Activated CD8-positive, alpha-beta T cell treated with anti-CD3 and anti-CD28 coated beads, Interleukin-2, amount 10 ng/mL, durations not matched to agents 7 days and 5 days (primary cell): ENCODE data around the gene CD200R1L. TPM values are rescaled to one million over a fixed set of nuclear protein-coding genes. Genes with fewer than 3 reads are reported as not detected.
A peak's percentile ranks its signal among the peaks of the same experiment; 100 is the strongest.
"Not testable (repeated sequence)": the region's sequence is repeated elsewhere in the genome, so short reads cannot be mapped to it uniquely, and the experiment has no call there.

Experiments used
- ATAC-seq: fragments of 150-1000 bp; cut with Tn5 transposase; one replicate; pipeline ENCODE4 v1.10.0; 2021; ENCODE audit warnings: moderate library complexity
- CTCF ChIA-PET: fragments of 350-600 bp; sonication (Branson Sonifier 250); formaldehyde crosslinking; loops from one replicate; lab custom pipeline; 2021; ENCODE audit warnings: antibody characterized with exemption; lab: Charles Lee
- POLR2A ChIA-PET: fragments of 350-600 bp; sonication (Branson Sonifier 250); formaldehyde crosslinking; loops from one replicate; lab custom pipeline; 2021; ENCODE audit warnings: antibody characterized with exemption; lab: Charles Lee
- DNase-seq: peaks from one replicate; pipeline ENCODE4 v3.0.0-alpha.2; 2020
- H3K27ac Mint-ChIP-seq: one replicate; pipeline ENCODE4 v1.8.0; 2021; ENCODE audit warnings: mild to moderate bottlenecking, mixed read lengths
- H3K27me3 Mint-ChIP-seq: one replicate; pipeline ENCODE4 v1.8.0; 2021; ENCODE audit warnings: low read depth, mixed read lengths
- H3K36me3 Mint-ChIP-seq: one replicate; pipeline ENCODE4 v1.8.0; 2021; ENCODE audit warnings: low read depth, mixed read lengths
- H3K4me1 Mint-ChIP-seq: one replicate; pipeline ENCODE4 v1.8.0; 2021; ENCODE audit warnings: low read depth, mixed read lengths
- H3K4me3 Mint-ChIP-seq: one replicate; pipeline ENCODE4 v1.8.0; 2021; ENCODE audit warnings: mild to moderate bottlenecking, mixed read lengths
- H3K9me3 Mint-ChIP-seq: one replicate; pipeline ENCODE4 v1.8.0; 2022; ENCODE audit warnings: mixed read lengths; ENCODE audit not compliant: insufficient read depth
- total RNA-seq, 2 experiments: library from RNA; stranded (reverse); gene quantifications; one replicate each; pipeline ENCODE4 v1.2.3, GENCODE V29; 2021

The CD200R1L gene
- total RNA-seq, 2 experiments from 2014 or later = not detected

DNA sequence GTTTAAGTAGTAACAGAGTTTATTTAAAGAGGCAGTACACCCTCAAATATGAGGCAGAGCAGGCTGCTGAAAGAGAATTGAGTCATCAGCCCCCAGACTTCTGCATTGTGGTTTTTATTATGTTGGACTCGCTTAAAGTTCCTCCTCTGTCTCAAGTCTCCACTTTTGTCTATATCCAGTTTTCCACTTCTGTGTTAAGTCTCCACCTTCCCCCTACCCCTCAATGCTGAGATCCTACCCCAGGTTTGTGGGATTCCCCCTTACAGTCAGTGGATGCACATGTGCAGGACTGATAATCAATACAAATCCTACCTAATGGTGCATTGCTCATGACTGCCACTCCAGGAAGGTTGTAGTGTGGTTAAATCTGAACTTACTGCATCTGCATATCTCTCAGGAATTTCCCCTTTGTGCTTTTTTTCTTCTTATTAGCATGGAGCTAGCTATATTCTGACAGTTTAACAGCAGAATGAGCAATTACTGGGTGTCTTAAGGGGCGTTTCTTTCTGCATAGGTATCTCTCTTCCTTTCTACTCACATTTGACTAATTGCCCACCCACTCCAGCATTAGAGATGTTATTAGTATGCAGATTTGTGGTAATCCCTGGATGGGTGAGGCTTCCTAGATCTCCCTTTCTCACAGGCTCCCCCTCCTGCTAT, 11.9 kb upstream of the CD200R1L start:
- peak overlapping the region; percentile 22 for H3K27ac Mint-ChIP-seq
- DNase-seq (no peak), ATAC-seq (peak; percentile 32)
- H3K27me3 Mint-ChIP-seq = no peaks in the 10 kb centered on the region
- H3K36me3 Mint-ChIP-seq = peaks cover 15% of the 10 kb centered on the region
- ChIA-PET CTCF (interaction anchor here (0.6 to 1.5 kb wide), 2 partner anchors 11 to 122 kb away, joined by 3 to 4 read pairs; partner anchors contain the start of gene CD200R1L), POLR2A (no interaction called here)
- peaks cover 26% of the 10 kb centered on the region for H3K9me3 Mint-ChIP-seq
- H3K4me3 Mint-ChIP-seq = no peak overlapping the region
- peaks cover 31% of the 10 kb centered on the region for H3K4me1 Mint-ChIP-seq

- Mint-ChIP-seq H3K4me3 (no peak overlapping the region), H3K36me3 (peaks cover 16% of the 10 kb centered on the region)
- POLR2A ChIA-PET = interaction anchor here (0.8 kb wide), 1 partner anchor 72 kb away, joined by 3 read pairs; no protein-coding TSS in a partner anchor
Measured at GRCh38 chr3:112857526-112857925, 10.9 kb upstream of the CD200R1L start.

DNA sequence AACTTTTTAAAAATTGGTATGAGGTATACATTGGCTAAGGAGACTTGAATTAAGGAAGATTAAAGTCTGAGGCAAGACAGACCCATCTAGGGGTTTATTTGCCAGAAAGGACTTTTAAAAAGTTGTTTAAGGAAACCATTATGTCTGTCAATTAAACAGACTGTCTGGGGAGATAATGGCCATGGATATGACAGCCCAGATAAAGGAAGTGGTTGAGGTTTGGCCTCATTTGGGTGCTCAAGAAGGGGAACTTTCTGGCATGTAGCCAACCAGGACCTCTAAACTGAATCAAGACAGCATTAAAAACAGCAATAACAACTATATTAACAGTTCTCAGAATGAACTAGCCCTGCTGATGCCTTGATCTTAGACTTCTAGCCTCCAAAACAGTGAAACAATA, 9.9 kb upstream of the CD200R1L start:
- ATAC-seq = peak; percentile 60

More at GRCh38 chr3:112857526-112857925, 10.9 kb upstream of the CD200R1L start:
- Mint-ChIP-seq H3K27ac (peak overlapping the region; percentile 26), H3K9me3 (peaks cover 30% of the 10 kb centered on the region), H3K4me1 (peaks cover 31% of the 10 kb centered on the region), H3K27me3 (no peaks in the 10 kb centered on the region)
- CTCF ChIA-PET = interaction anchor here (1.0 to 1.5 kb wide), 3 partner anchors 10 to 214 kb away, joined by 3 to 4 read pairs (median 3); partner anchors contain the start of gene CD200R1L
- ATAC-seq = peak; percentile 52
- DNase-seq = no peak

GRCh38 chr3:112855883-112856282, 9.2 kb upstream of the CD200R1L start:
- CTCF ChIA-PET = interaction anchor here (0.7 to 2.1 kb wide), 6 partner anchors 42 to 274 kb away, joined by 3 to 9 read pairs (median 4); no protein-coding TSS in a partner anchor

More for the DNA sequence above, 9.9 kb upstream of the CD200R1L start:
- peaks cover 40% of the 10 kb centered on the region for H3K9me3 Mint-ChIP-seq
- no peak overlapping the region for H3K27ac Mint-ChIP-seq
- no peaks in the 10 kb centered on the region for H3K27me3 Mint-ChIP-seq
- peak; percentile 64 for DNase-seq
- H3K4me3 Mint-ChIP-seq = no peak overlapping the region
- peaks cover 31% of the 10 kb centered on the region for H3K4me1 Mint-ChIP-seq
- POLR2A ChIA-PET = no interaction called here
- peaks cover 24% of the 10 kb centered on the region for H3K36me3 Mint-ChIP-seq
- CTCF ChIA-PET = no interaction called here

GRCh38 chr3:112855074-112855473, 8.4 kb upstream of the CD200R1L start:
- Mint-ChIP-seq H3K36me3 (peaks cover 37% of the 10 kb centered on the region), H3K9me3 (peaks cover 50% of the 10 kb centered on the region), H3K4me1 (peaks cover 31% of the 10 kb centered on the region)
- DNase-seq, ATAC-seq, H3K27ac Mint-ChIP-seq, POLR2A ChIA-PET, H3K27me3 Mint-ChIP-seq, H3K4me3 Mint-ChIP-seq: not testable (repeated sequence)
- CTCF ChIA-PET = interaction anchor here (0.7 to 2.1 kb wide), 6 partner anchors 41 to 273 kb away, joined by 3 to 9 read pairs (median 4); no protein-coding TSS in a partner anchor

More at GRCh38 chr3:112855883-112856282, 9.2 kb upstream of the CD200R1L start:
- no peak for DNase-seq
- no peak for ATAC-seq
- POLR2A ChIA-PET = no interaction called here
- Mint-ChIP-seq H3K27ac (no peak overlapping the region), H3K4me3 (no peak overlapping the region), H3K27me3 (no peaks in the 10 kb centered on the region), H3K4me1 (peaks cover 31% of the 10 kb centered on the region), H3K36me3 (peaks cover 29% of the 10 kb centered on the region), H3K9me3 (peaks cover 44% of the 10 kb centered on the region)

DNA sequence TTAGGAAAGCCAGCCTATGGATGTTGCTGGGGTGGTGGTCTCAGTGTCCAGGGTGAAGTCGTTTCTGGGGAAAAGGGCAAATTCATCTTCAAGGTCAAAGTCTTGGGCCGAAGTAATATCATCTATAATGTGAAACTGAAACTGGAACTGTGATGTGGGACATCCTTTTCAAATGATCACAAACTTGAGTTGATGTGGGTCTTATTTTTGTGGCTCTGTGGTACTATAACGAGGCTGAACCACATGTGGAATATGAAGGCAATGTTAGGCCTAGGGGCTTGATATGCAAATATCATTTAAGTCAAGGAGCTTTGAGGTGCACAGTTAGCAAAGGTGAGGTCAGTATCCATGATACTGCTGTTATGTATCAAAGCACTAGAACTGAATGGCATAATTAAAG, 1.5 kb upstream of the CD200R1L start:
- CTCF ChIA-PET = interaction anchor here (1.0 to 2.3 kb wide), 3 partner anchors 32 to 131 kb away, joined by 3 to 14 read pairs (median 3); no protein-coding TSS in a partner anchor
- DNase-seq = peak; percentile 51
- Mint-ChIP-seq H3K36me3 (peaks cover 57% of the 10 kb centered on the region), H3K4me3 (peak overlapping the region; percentile 53), H3K9me3 (peaks cover 46% of the 10 kb centered on the region), H3K27ac (peak overlapping the region; percentile 95), H3K27me3 (no peaks in the 10 kb centered on the region), H3K4me1 (peaks cover 46% of the 10 kb centered on the region)
- peak; percentile 75 for ATAC-seq
- POLR2A ChIA-PET = interaction anchor here (0.6 to 1.1 kb wide), 2 partner anchors 126 to 142 kb away, joined by 4 to 9 read pairs; partner anchors contain the start of gene GTPBP8

DNA sequence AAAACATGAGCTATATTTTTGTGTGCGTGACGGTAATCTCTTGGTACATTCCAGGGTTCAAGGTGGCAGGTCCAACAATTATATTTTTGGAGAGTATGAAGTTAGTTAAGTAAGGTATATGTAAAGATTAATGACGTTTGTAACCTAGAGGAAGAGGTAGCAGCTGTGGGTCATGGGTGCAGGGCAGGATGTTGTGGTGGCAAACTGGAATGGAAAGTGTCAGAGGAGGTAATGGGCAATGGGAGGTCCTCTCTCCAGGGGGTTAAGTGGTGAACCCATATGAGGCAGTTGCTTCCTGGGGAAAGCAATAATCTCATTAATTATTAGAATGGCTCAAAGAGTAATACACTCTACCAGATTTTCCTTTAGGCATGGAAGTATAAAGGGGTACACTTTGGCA, 1.0 kb upstream of the CD200R1L start:
- ChIA-PET POLR2A (no interaction called here), CTCF (interaction anchor here (0.7 to 2.3 kb wide), 7 partner anchors 10 to 266 kb away, joined by 3 to 14 read pairs (median 3); partner anchors contain the start of gene CD200R1)
- H3K4me3 Mint-ChIP-seq = peak overlapping the region; percentile 53
- H3K27me3 Mint-ChIP-seq = no peaks in the 10 kb centered on the region
- peaks cover 60% of the 10 kb centered on the region for H3K36me3 Mint-ChIP-seq
- peak overlapping the region; percentile 95 for H3K27ac Mint-ChIP-seq
- peaks cover 50% of the 10 kb centered on the region for H3K9me3 Mint-ChIP-seq
- DNase-seq = peak; percentile 83
- peak; percentile 86 for ATAC-seq
- peaks cover 46% of the 10 kb centered on the region for H3K4me1 Mint-ChIP-seq

- ChIA-PET CTCF (interaction anchor here (0.7 kb wide), 1 partner anchor 111 kb away, joined by 4 read pairs; no protein-coding TSS in a partner anchor), POLR2A (no interaction called here)
- Mint-ChIP-seq H3K9me3 (peaks cover 32% of the 10 kb centered on the region), H3K36me3 (peaks cover 45% of the 10 kb centered on the region), H3K4me3 (no peak overlapping the region), H3K27me3 (no peaks in the 10 kb centered on the region), H3K4me1 (peaks cover 46% of the 10 kb centered on the region), H3K27ac (no peak overlapping the region)
- no peak for DNase-seq
- no peak for ATAC-seq
Measured at GRCh38 chr3:112845772-112846171, 892 bp downstream of the CD200R1L start.

DNA sequence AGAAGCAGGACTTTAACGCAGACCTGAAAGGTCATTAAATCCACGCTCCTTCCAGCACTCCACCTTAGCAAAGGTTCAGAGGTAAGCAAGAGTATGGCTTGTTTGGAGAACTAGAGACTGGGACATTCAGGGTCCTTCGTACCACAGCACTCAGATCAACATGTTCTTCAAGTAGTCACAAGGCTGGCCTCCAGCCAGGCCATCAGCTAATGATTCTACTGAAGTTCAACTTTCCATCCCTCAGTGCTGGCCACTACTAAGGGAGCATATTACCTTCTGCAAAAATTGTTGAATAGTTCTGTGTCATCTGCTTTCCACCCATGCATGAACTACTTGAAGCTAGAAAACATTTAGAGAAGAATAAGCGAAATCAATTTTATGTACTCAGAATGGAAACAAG, 17.6 kb downstream of the CD200R1L start:
- ATAC-seq (no peak), DNase-seq (no peak)
- CTCF ChIA-PET = interaction anchor here (1.4 kb wide), 1 partner anchor 94 kb away, joined by 5 read pairs; no protein-coding TSS in a partner anchor
- no peaks in the 10 kb centered on the region for H3K4me1 Mint-ChIP-seq
- no peaks in the 10 kb centered on the region for H3K9me3 Mint-ChIP-seq
- POLR2A ChIA-PET = no interaction called here
- no peaks in the 10 kb centered on the region for H3K27me3 Mint-ChIP-seq
- no peaks in the 10 kb centered on the region for H3K36me3 Mint-ChIP-seq
- no peak overlapping the region for H3K4me3 Mint-ChIP-seq
- H3K27ac Mint-ChIP-seq = no peak overlapping the region

DNA sequence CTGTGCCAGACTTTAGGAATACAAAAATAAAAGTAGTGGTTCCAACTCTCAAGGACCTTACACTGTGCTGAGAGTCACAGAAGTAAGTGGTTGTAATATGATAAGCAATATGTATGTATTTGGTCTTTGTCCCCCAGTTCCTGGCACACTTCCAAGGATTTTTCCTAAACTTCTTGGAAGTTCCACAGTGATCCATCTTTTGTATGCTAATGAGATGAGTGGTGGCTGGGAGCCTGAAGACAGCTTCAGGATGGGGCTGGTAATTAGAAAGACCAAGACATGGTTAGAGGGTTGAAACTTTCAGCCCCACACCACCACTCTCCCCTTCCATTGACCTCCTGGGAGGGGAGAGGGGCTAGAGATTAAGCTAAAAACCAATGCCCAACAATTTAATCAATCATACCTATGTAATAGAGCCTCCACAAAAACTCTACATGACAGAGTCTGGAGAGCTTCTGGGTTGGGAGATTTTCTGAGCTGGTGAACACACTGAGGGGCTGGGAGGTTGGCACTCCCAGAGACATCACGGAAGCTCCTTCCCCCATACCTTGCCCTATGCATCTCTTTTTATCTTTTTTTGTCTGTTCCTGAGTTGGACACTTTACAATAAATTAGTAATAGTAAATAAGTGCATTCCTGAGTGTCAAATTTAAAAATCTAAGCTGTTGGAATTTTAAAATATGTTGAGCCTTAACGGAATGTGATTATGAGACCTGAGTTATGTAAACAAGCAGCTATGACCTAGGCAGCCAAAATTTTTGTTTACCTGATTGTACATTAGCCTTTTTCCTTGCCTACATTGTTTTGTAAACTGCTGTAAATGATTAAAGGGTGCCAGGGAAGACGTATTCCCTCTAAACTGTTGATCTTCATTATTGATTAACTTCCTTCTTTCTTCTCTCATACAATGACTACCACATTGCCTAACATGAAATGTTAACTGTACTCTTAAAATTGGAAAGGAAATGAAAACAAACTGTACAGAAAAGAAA, 24.3 kb downstream of the CD200R1L start:
- ATAC-seq (no peak), DNase-seq (no peak)
- H3K27ac Mint-ChIP-seq = no peak overlapping the region
- no peaks in the 10 kb centered on the region for H3K9me3 Mint-ChIP-seq
- H3K27me3 Mint-ChIP-seq = peaks cover 4% of the 10 kb centered on the region
- ChIA-PET POLR2A (no interaction called here), CTCF (interaction anchor here (0.7 to 2.0 kb wide), 3 partner anchors 19 to 180 kb away, joined by 3 to 4 read pairs (median 3); no protein-coding TSS in a partner anchor)
- H3K4me3 Mint-ChIP-seq = no peak overlapping the region
- H3K36me3 Mint-ChIP-seq = no peaks in the 10 kb centered on the region
- no peaks in the 10 kb centered on the region for H3K4me1 Mint-ChIP-seq

DNA sequence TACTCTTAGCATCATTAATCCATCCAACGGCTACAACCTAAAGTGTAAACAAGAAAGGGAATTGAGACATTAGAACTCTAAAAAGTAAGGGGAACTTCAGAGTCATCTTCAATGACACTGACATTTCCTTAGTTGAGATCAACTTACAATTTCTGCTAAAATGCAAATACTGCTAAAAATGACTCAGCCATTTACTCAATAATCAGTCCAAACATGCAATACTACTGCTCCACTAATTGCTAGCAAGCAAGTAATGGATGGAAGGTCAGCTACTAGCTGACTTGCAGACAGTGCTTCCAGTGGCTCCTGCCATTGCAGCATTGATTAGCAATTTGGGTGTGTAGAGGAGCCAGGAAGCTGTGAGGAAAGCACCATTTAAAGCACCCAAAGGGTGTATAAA, 28.4 kb downstream of the CD200R1L start:
- CTCF ChIA-PET = interaction anchor here (0.9 kb wide), 1 partner anchor 83 kb away, joined by 3 read pairs; no protein-coding TSS in a partner anchor
- DNase-seq = no peak
- POLR2A ChIA-PET = no interaction called here
- no peak for ATAC-seq
- no peak overlapping the region for H3K4me3 Mint-ChIP-seq
- H3K27ac Mint-ChIP-seq = no peak overlapping the region
- no peaks in the 10 kb centered on the region for H3K36me3 Mint-ChIP-seq
- peaks cover 9% of the 10 kb centered on the region for H3K4me1 Mint-ChIP-seq
- peaks cover 6% of the 10 kb centered on the region for H3K27me3 Mint-ChIP-seq
- no peaks in the 10 kb centered on the region for H3K9me3 Mint-ChIP-seq
